Left ventricle myocardium inferior (tissue), 1 donor: ENCODE measurements around the gene HIPK2. TPM values are rescaled to one million over a fixed set of nuclear protein-coding genes. Genes with fewer than 3 reads are reported as not detected.
A peak's percentile ranks its signal among the peaks of the same experiment; 100 is the strongest.

Source experiments
- DNase-seq: peaks from one replicate; pipeline ENCODE4 v3.0.0-alpha.2; 2020
- H3K27ac ChIP-seq: fragments of 200-600 bp; replicated peaks from 2 replicates; pipeline ENCODE4 v1.8.0; 2021
- H3K27me3 ChIP-seq: fragments of 200-600 bp; 2 replicates; pipeline ENCODE4 v1.8.0; 2021; ENCODE audit warnings: low read depth
- H3K36me3 ChIP-seq: fragments of 200-600 bp; 2 replicates; pipeline ENCODE4 v1.8.0; 2021
- H3K4me1 ChIP-seq: fragments of 200-600 bp; 2 replicates; pipeline ENCODE4 v1.8.0; 2021
- H3K4me3 ChIP-seq: fragments of 200-600 bp; 2 replicates; pipeline ENCODE4 v1.8.0; 2021; ENCODE audit warnings: mild to moderate bottlenecking, moderate library complexity
- H3K9me3 ChIP-seq: fragments of 200-600 bp; replicated peaks from 2 replicates; pipeline ENCODE4 v1.8.0; 2021
- intact Hi-C: fragments of 100-400 bp; cut with micrococcal nuclease; formaldehyde crosslinking; loops from one replicate; pipeline ENCODE4 v1.11.0; 2022
- total RNA-seq: library from RNA; stranded (reverse); fragmentation: NEBNext Ultra II Directional; extraction: Animal tissue kit (Norgen Biotek cat#: 25700); gene quantifications from one replicate; pipeline ENCODE4 v1.2.1, GENCODE V29; 2021
- TF ChIP-seq, protein P1 (sequence below): fragments of 200-600 bp; IDR thresholded peaks from 2 replicates; pipeline ENCODE4 v1.8.0; 2021; ENCODE audit warnings: antibody characterized with exemption, mild to moderate bottlenecking, borderline replicate concordance
- donor health status: DM: no; HTN: yes; CAD: no; lungs with severe emphysema.

HIPK2 gene
- total RNA-seq, 1 donor from 2014 or later = 127 TPM

- no peaks in the 10 kb centered on the region for H3K36me3 ChIP-seq
- H3K27me3 ChIP-seq = no peaks in the 10 kb centered on the region
- H3K9me3 ChIP-seq = no peaks in the 10 kb centered on the region
- intact Hi-C loops = no loop called here
- H3K4me3 ChIP-seq = no peak overlapping the region
- no peak for DNase-seq
- TF ChIP-seq, protein P1, sequence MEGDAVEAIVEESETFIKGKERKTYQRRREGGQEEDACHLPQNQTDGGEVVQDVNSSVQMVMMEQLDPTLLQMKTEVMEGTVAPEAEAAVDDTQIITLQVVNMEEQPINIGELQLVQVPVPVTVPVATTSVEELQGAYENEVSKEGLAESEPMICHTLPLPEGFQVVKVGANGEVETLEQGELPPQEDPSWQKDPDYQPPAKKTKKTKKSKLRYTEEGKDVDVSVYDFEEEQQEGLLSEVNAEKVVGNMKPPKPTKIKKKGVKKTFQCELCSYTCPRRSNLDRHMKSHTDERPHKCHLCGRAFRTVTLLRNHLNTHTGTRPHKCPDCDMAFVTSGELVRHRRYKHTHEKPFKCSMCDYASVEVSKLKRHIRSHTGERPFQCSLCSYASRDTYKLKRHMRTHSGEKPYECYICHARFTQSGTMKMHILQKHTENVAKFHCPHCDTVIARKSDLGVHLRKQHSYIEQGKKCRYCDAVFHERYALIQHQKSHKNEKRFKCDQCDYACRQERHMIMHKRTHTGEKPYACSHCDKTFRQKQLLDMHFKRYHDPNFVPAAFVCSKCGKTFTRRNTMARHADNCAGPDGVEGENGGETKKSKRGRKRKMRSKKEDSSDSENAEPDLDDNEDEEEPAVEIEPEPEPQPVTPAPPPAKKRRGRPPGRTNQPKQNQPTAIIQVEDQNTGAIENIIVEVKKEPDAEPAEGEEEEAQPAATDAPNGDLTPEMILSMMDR = no peak
- H3K4me1 ChIP-seq = no peaks in the 10 kb centered on the region
- no peak overlapping the region for H3K27ac ChIP-seq
These were observed 21.8 kb upstream of the HIPK2 start for GRCh38 chr7:139799586-139799985.

DNA sequence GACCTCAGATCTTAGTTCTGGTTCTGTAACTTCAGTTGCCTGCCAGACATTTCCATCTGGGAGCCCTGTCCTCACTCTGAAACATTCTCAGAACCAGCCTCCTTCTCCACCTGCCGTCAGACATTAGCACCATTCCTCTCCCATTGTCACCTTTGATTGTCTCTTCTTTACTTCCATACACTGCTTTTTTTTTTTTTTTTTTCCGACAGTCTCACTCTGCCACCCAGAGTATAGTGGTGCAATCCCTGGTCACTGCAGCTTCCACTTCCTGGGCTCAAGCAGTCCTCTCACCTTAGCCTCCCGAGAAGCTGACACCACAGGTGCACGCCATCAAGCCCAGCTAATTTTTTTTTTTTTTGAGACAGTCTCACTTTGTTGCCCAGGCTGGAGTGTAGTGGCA is 21.1 kb upstream of the HIPK2 start:
- intact Hi-C loops = no loop called here

DNA sequence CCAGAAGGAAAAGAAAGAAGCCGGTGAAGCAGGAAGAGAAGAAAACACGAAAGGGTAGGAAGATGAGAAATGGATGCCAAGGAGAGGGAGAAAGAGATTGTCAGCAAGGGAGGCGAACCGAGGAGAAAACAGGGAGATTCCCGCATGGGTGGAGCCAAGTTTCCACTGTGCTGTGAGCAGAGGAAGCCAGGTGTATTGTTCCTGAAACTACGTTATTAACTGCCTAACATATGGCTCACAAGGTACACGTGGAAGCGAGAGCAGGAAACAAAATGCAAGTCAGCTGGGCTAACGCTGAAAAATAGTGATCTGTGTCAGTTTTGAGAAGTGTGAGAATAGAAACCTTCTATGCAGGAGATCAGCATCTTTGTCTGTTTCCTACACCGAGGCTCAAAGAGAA is 20.4 kb upstream of the HIPK2 start:
- TF ChIP-seq, protein P1 = no peak
- intact Hi-C loops = no loop called here

More for the DNA sequence above, 21.1 kb upstream of the HIPK2 start:
- TF ChIP-seq, protein P1 = peak; percentile 46
- no peak for DNase-seq
- Histone ChIP-seq H3K36me3 (no peaks in the 10 kb centered on the region), H3K9me3 (no peaks in the 10 kb centered on the region), H3K4me3 (no peak overlapping the region), H3K27ac (no peak overlapping the region), H3K27me3 (no peaks in the 10 kb centered on the region), H3K4me1 (no peaks in the 10 kb centered on the region)

GRCh38 chr7:139797607-139798006 is 19.8 kb upstream of the HIPK2 start:
- intact Hi-C loops = no loop called here
- no peak overlapping the region for H3K4me3 ChIP-seq
- DNase-seq = no peak
- no peak overlapping the region for H3K27ac ChIP-seq
- no peaks in the 10 kb centered on the region for H3K36me3 ChIP-seq
- no peaks in the 10 kb centered on the region for H3K9me3 ChIP-seq
- H3K27me3 ChIP-seq = no peaks in the 10 kb centered on the region
- H3K4me1 ChIP-seq = no peaks in the 10 kb centered on the region
- TF ChIP-seq, protein P1 = no peak

More for the DNA sequence above, 20.4 kb upstream of the HIPK2 start:
- Histone ChIP-seq H3K27ac (no peak overlapping the region), H3K36me3 (no peaks in the 10 kb centered on the region), H3K9me3 (no peaks in the 10 kb centered on the region), H3K4me1 (no peaks in the 10 kb centered on the region), H3K4me3 (no peak overlapping the region), H3K27me3 (no peaks in the 10 kb centered on the region)
- no peak for DNase-seq

- H3K27me3 ChIP-seq = peaks cover 7% of the 10 kb centered on the region
- no peak for DNase-seq
- H3K9me3 ChIP-seq = no peaks in the 10 kb centered on the region
- H3K27ac ChIP-seq = no peak overlapping the region
- H3K36me3 ChIP-seq = no peaks in the 10 kb centered on the region
- TF ChIP-seq, protein P1 = no peak
- no peaks in the 10 kb centered on the region for H3K4me1 ChIP-seq
- no peak overlapping the region for H3K4me3 ChIP-seq
- intact Hi-C loops = no loop called here
These were observed 13.5 kb upstream of the HIPK2 start for GRCh38 chr7:139791316-139791715.
